GM19455 (cell line): ENCODE measurements around the gene POP4.
"Not testable (repeated sequence)": the region's sequence is repeated elsewhere in the genome, so short reads cannot be mapped to it uniquely, and the experiment has no call there.

Experiments
- ATAC-seq: cut with Tn5 transposase; IDR thresholded peaks from one replicate; pipeline ENCODE4 v1.9.1; 2021; ENCODE audit not compliant: unreplicated experiment

The POP4 gene

GRCh38 chr19:29605653-29606419, at the start of gene POP4:
Gene POP4 (plus strand): TSS chr19:29606283. CDS start chr19:29606319, 36 bp downstream.
- peak; percentile 82 for ATAC-seq

- ATAC-seq, result not testable (repeated sequence)
Measured at GRCh38 chr19:29559110-29559509, 47.0 kb upstream of the POP4 start.

- ATAC-seq, result no peak
Measured at GRCh38 chr19:29559743-29560142, 46.3 kb upstream of the POP4 start.

- no peak for ATAC-seq
Measured at GRCh38 chr19:29560313-29561075, 45.6 kb upstream of the POP4 start.

GRCh38 chr19:29561601-29562000, 44.5 kb upstream of the POP4 start:
- no peak for ATAC-seq

- no peak for ATAC-seq
Measured at GRCh38 chr19:29562299-29563297, 43.5 kb upstream of the POP4 start.

GRCh38 chr19:29563486-29564101, 42.5 kb upstream of the POP4 start:
- no peak for ATAC-seq

- ATAC-seq, result no peak
Measured at GRCh38 chr19:29564574-29565005, 41.5 kb upstream of the POP4 start.

GRCh38 chr19:29565171-29565570, 40.9 kb upstream of the POP4 start:
- no peak for ATAC-seq

GRCh38 chr19:29566496-29567054, 39.5 kb upstream of the POP4 start:
- no peak for ATAC-seq

- ATAC-seq, result no peak
Measured at GRCh38 chr19:29567366-29567915, 38.6 kb upstream of the POP4 start.

- ATAC-seq, result no peak
Measured at GRCh38 chr19:29568036-29569025, 37.8 kb upstream of the POP4 start.

- ATAC-seq, result no peak
Measured at GRCh38 chr19:29569038-29569911, 36.8 kb upstream of the POP4 start.

GRCh38 chr19:29571181-29571580, 34.9 kb upstream of the POP4 start:
- no peak for ATAC-seq

- ATAC-seq, result no peak
Measured at GRCh38 chr19:29573486-29573885, 32.6 kb upstream of the POP4 start.

GRCh38 chr19:29574510-29574909, 31.6 kb upstream of the POP4 start:
- ATAC-seq, result no peak

GRCh38 chr19:29576046-29576606, 30.0 kb upstream of the POP4 start:
- no peak for ATAC-seq
